Mucosa of descending colon (tissue), 3 donors: Measurements from ENCODE around the gene NRP2. TPM values are rescaled to one million over a fixed set of nuclear protein-coding genes. Genes with fewer than 3 reads are reported as not detected.

Source experiments
- ATAC-seq: fragments of 200-7000 bp; cut with Tn5 transposase; one replicate; pipeline ENCODE4 v1.9.1; 2020; ENCODE audit warnings: mild to moderate bottlenecking, moderate library complexity
- DNase-seq, 3 donors: peaks; one replicate each; pipeline ENCODE4 v3.0.0-alpha.2; 2020
- H3K36me3 ChIP-seq: fragments of 200-600 bp; one replicate; pipeline ENCODE4 v1.8.0; 2021; ENCODE audit warnings: low read depth, mild to moderate bottlenecking
- H3K4me1 ChIP-seq: fragments of 200-600 bp; one replicate; pipeline ENCODE4 v1.8.0; 2021; ENCODE audit warnings: low read depth, mild to moderate bottlenecking
- H3K4me3 ChIP-seq: fragments of 200-600 bp; one replicate; pipeline ENCODE4 v1.8.0; 2021; ENCODE audit warnings: mild to moderate bottlenecking
- H3K9me3 ChIP-seq: fragments of 200-600 bp; one replicate; pipeline ENCODE4 v1.8.0; 2021; ENCODE audit warnings: mild to moderate bottlenecking
- intact Hi-C, 2 donors: fragments of 100-400 bp; cut with DNase I in 1 of 2; cut with micrococcal nuclease in 1 of 2; formaldehyde crosslinking; loops; one replicate each; pipeline versions ENCODE4 v1.11.0 to v1.11.1; 2022; cut with DNase I, micrococcal nuclease
- total RNA-seq, 3 donors: library from RNA; stranded (reverse); fragmentation: NEBNext Ultra II Directional in 2 of 3; extraction: Animal tissue kit (Norgen Biotek cat#: 25700) in 2 of 3; gene quantifications; one replicate each; pipeline versions ENCODE4 v1.2.1 to v1.2.4, GENCODE V29; 2021 to 2023
- TF ChIP-seq, protein P1 (sequence below): fragments of 200-600 bp; IDR thresholded peaks from one replicate; pipeline ENCODE4 v1.8.0; 2022; ENCODE audit warnings: antibody characterized with exemption, mild to moderate bottlenecking
- donor health status: DM: no; HTN: no; CAD: no; lungs with moderate emphysema.
- donor health status: DM: no; HTN: no; CAD: no.
- donor health status: DM: no; HTN: yes; CAD: no.

Gene NRP2
- total RNA-seq, 3 donors from 2014 or later: 12.3 to 300 (median 19.2) TPM

DNA sequence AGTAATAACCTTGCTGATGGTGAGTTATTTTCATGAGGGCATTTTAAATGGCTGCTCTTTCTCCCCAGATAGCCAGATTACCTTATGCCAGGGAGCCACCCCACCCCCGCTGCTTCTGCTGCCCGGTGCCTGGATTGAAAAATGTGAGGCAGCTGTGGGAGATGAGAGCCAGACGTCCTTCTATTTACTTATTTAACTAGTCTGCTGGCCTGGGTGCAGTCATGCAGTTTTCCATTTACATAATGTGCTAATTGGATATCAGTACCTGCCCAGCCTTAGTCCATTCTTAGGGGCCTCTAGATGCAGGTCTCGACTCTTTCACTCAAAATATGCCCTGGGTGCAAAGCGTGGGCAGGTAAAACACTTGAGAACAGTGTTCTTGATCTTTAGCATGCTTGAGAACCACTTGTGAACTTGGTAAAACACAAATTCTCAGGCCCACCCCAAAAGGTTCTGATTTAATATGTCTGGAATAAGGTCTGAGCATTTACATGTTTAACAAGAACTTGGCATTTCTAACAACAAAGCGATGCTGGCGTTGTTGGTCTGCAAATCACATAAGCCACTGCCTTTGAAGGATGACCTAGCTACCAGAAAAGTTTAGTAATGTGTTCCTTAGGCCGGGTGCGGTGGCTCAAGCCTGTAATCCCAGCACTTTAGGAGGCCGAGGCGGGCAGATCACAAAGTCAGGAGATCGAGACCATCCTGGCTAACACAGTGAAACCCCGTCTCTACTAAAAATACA, 154.3 kb downstream of the NRP2 start:
- ATAC-seq (no peak), DNase-seq (no peak)
- no peaks in the 10 kb centered on the region for H3K9me3 ChIP-seq
- no peak overlapping the region for H3K4me3 ChIP-seq
- TF ChIP-seq, protein P1, sequence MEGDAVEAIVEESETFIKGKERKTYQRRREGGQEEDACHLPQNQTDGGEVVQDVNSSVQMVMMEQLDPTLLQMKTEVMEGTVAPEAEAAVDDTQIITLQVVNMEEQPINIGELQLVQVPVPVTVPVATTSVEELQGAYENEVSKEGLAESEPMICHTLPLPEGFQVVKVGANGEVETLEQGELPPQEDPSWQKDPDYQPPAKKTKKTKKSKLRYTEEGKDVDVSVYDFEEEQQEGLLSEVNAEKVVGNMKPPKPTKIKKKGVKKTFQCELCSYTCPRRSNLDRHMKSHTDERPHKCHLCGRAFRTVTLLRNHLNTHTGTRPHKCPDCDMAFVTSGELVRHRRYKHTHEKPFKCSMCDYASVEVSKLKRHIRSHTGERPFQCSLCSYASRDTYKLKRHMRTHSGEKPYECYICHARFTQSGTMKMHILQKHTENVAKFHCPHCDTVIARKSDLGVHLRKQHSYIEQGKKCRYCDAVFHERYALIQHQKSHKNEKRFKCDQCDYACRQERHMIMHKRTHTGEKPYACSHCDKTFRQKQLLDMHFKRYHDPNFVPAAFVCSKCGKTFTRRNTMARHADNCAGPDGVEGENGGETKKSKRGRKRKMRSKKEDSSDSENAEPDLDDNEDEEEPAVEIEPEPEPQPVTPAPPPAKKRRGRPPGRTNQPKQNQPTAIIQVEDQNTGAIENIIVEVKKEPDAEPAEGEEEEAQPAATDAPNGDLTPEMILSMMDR: no peak
- H3K36me3 ChIP-seq: no peaks in the 10 kb centered on the region
- no peaks in the 10 kb centered on the region for H3K4me1 ChIP-seq
- intact Hi-C loops: no loop called here

DNA sequence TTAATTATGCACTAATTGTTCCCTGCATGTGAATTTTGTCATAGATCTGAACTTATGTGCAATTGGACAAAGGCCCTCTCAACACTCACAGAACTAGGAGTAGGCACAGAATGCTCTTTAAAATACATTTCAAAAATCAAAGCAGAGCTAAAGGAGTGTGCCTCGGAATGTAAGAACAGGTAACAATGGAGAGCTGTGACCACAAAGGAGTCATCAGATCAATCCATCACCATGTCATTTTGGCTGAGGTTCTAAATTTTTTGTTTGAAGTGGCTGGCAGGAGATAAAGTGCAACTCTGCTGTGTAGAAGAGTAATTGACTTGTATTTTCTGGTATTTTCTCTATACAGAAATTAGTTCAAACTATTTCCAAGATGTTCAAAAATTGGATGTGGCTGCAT, 155.4 kb downstream of the NRP2 start:
- DNase-seq (no peak), ATAC-seq (no peak)
- H3K36me3 ChIP-seq: no peaks in the 10 kb centered on the region
- no peaks in the 10 kb centered on the region for H3K4me1 ChIP-seq
- intact Hi-C loops: no loop called here
- H3K9me3 ChIP-seq: no peaks in the 10 kb centered on the region
- H3K4me3 ChIP-seq: no peak overlapping the region
- TF ChIP-seq, protein P1: no peak

DNA sequence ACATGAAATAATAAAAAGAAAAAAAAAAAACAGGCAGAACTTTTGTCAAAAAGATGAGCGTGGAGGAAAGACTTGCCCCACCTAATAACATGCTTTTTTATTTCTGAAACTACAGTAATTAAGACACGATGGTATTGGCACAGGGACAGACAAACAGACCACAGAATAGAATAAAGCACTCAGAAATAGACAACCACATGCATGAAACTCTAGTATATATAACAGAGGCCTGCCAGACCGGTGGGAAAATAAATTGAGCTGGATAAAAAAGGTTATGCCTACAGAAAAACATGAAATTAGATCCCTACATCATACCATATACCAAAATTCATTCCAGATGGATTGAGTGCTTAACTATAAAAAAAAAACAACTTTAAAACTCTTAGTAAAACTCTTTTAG, 163.1 kb downstream of the NRP2 start:
- DNase-seq: no peak
- Histone ChIP-seq H3K4me3 (no peak overlapping the region), H3K9me3 (no peaks in the 10 kb centered on the region), H3K4me1 (no peaks in the 10 kb centered on the region), H3K36me3 (no peaks in the 10 kb centered on the region)
- intact Hi-C loops: no loop called here
- TF ChIP-seq, protein P1: no peak
- ATAC-seq: no peak
